ENCODE data around the gene AGRN.

AGRN gene

GRCh38 chr1:1021010-1021919 is 1.3 kb downstream of the AGRN start:
- DNase-seq (ENCODE audit: low spot score), result no peak

- DNase-seq (ENCODE audit: low spot score), result no peak
These were observed 2.0 kb downstream of the AGRN start for GRCh38 chr1:1021920-1022259.

- DNase-seq (ENCODE audit: low spot score), result no peak
These were observed 2.5 kb downstream of the AGRN start for GRCh38 chr1:1022302-1023009.

GRCh38 chr1:1023700-1024099 is 3.8 kb downstream of the AGRN start:
- DNase-seq (ENCODE audit: low spot score), result no peak

- DNase-seq (ENCODE audit: low spot score), result no peak
These were observed 4.3 kb downstream of the AGRN start for GRCh38 chr1:1024149-1024770.

GRCh38 chr1:1024771-1025699 is 5.1 kb downstream of the AGRN start:
- no peak for DNase-seq (ENCODE audit: low spot score)

- DNase-seq (ENCODE audit: low spot score), result no peak
These were observed 5.8 kb downstream of the AGRN start for GRCh38 chr1:1025730-1026129.

GRCh38 chr1:1026599-1027413 is 6.9 kb downstream of the AGRN start:
- no peak for DNase-seq (ENCODE audit: low spot score)

- DNase-seq (ENCODE audit: low spot score), result no peak
These were observed 7.9 kb downstream of the AGRN start for GRCh38 chr1:1027791-1028190.

- DNase-seq (ENCODE audit: low spot score), result peak; percentile 44
These were observed 11.1 kb downstream of the AGRN start for GRCh38 chr1:1030867-1031658.

GRCh38 chr1:1031659-1032235 is 11.8 kb downstream of the AGRN start:
- DNase-seq (ENCODE audit: low spot score), result no peak

- no peak for DNase-seq (ENCODE audit: low spot score)
These were observed 12.5 kb downstream of the AGRN start for GRCh38 chr1:1032424-1032823.

- peak; percentile 86 for DNase-seq (ENCODE audit: low spot score)
These were observed 13.2 kb downstream of the AGRN start for GRCh38 chr1:1033009-1033587.

GRCh38 chr1:1033731-1034438 is 14.0 kb downstream of the AGRN start:
- DNase-seq (ENCODE audit: low spot score), result no peak

GRCh38 chr1:1034439-1034781 is 14.5 kb downstream of the AGRN start:
- DNase-seq (ENCODE audit: low spot score), result no peak

- no peak for DNase-seq (ENCODE audit: low spot score)
These were observed 15.5 kb downstream of the AGRN start for GRCh38 chr1:1035291-1035943.

- DNase-seq (ENCODE audit: low spot score), result no peak
These were observed 17.7 kb downstream of the AGRN start for GRCh38 chr1:1037366-1038327.
